H1 (cell line): Measurements from ENCODE around the gene CD47. TPM values are rescaled to one million over a fixed set of nuclear protein-coding genes. Genes with fewer than 3 reads are reported as not detected.

Experiments
- CTCF ChIA-PET: fragments of 300-600 bp; sonication (Branson Sonifier 250); formaldehyde crosslinking; loops from one replicate; lab custom pipeline; 2021; ENCODE audit not compliant: partially characterized antibody; lab: Charles Lee
- POLR2A ChIA-PET: fragments of 300-600 bp; sonication (Branson Sonifier 250); formaldehyde crosslinking; loops from one replicate; lab custom pipeline; 2021; ENCODE audit warnings: inconsistent platforms; ENCODE audit not compliant: partially characterized antibody; lab: Charles Lee
- DNase-seq, 2 experiments: peaks; one replicate each; pipeline versions ENCODE4 v3.0.0 to v3.0.0-alpha.2; 2010 to 2022; ENCODE audit warnings: low spot score in 2 of 2, low read depth in 1 of 2, mixed read lengths in 1 of 2
- FAIRE-seq: peaks from 2 replicates; lab custom pipeline; 2011; peaks lifted over from hg19 to GRCh38; lab: Jason Lieb, UNC
- H2AFZ ChIP-seq: 2 replicates; pipeline ENCODE4 v1.8.1; 2012; ENCODE audit warnings: low read length, inconsistent platforms
- H2AK5ac ChIP-seq: 2 replicates; pipeline ENCODE4 v1.6.1; 2013; ENCODE audit warnings: low read depth, low read length
- H2BK120ac ChIP-seq: replicated peaks from 2 replicates; pipeline ENCODE3; 2013; ENCODE audit warnings: low read depth, low read length, inconsistent platforms
- H2BK12ac ChIP-seq: 2 replicates; pipeline ENCODE4 v1.6.1; 2013; ENCODE audit warnings: low read depth, low read length
- H2BK15ac ChIP-seq: 2 replicates; pipeline ENCODE4 v1.6.1; 2013; ENCODE audit warnings: low read length
- H2BK20ac ChIP-seq: 2 replicates; pipeline ENCODE4 v1.6.1; 2013; ENCODE audit warnings: low read length
- H2BK5ac ChIP-seq: 2 replicates; pipeline ENCODE4 v1.6.1; 2013; ENCODE audit warnings: low read depth, low read length
- H3K14ac ChIP-seq: 2 replicates; pipeline ENCODE4 v1.6.1; 2013; ENCODE audit warnings: inconsistent platforms; ENCODE audit not compliant: insufficient read length
- H3K18ac ChIP-seq: 2 replicates; pipeline ENCODE4 v1.6.1; 2013; ENCODE audit warnings: low read length; ENCODE audit errors: extremely low read depth
- H3K23ac ChIP-seq: 2 replicates; pipeline ENCODE4 v1.6.1; 2013; ENCODE audit warnings: inconsistent platforms; ENCODE audit not compliant: insufficient read length
- H3K23me2 ChIP-seq: 2 replicates; pipeline ENCODE4 v1.6.1; 2013; ENCODE audit warnings: low read depth, low read length
- H3K27ac ChIP-seq: 2 replicates; pipeline ENCODE4 v1.6.1; 2011; ENCODE audit warnings: low read depth, low read length, inconsistent platforms
- H3K27me3 ChIP-seq, 4 experiments: replicated peaks in 1 of 4; 1 replicate in 1 of 4; 2 replicates in 3 of 4; pipeline versions ENCODE4 v1.6.1 to v1.8.1; 2011 to 2013; ENCODE audit warnings: low read length in 3 of 4, mild to moderate bottlenecking in 3 of 4, inconsistent platforms in 2 of 4, mixed read lengths in 2 of 4, moderate library complexity in 1 of 4; ENCODE audit not compliant: control insufficient read depth in 3 of 4, insufficient read depth in 3 of 4; ENCODE audit errors: extremely low read depth in 1 of 4
- H3K36me3 ChIP-seq, 4 experiments: 2 replicates each; pipeline versions ENCODE4 v1.6.1 to v1.8.1; 2011 to 2013; ENCODE audit warnings: mild to moderate bottlenecking in 4 of 4, low read length in 3 of 4, moderate library complexity in 2 of 4, control low read depth in 1 of 4, inconsistent platforms in 1 of 4; ENCODE audit not compliant: insufficient read depth in 4 of 4, control insufficient read depth in 2 of 4
- H3K4ac ChIP-seq: replicated peaks from 2 replicates; pipeline ENCODE3; 2013; ENCODE audit warnings: low read length, low read depth, mixed read lengths, inconsistent platforms; ENCODE audit not compliant: insufficient read length
- H3K4me1 ChIP-seq, 4 experiments: replicated peaks in 1 of 4; 1 replicate in 1 of 4; 2 replicates in 3 of 4; pipeline versions ENCODE4 v1.6.1 to v1.8.1; 2011 to 2013; ENCODE audit warnings: low read length in 3 of 4, inconsistent platforms in 2 of 4, mixed read lengths in 1 of 4; ENCODE audit not compliant: insufficient read depth in 4 of 4, control insufficient read depth in 3 of 4
- H3K4me2 ChIP-seq, 2 experiments: 2 replicates each; pipeline versions ENCODE4 v1.6.1 to v1.8.1; 2011 to 2013; ENCODE audit warnings: low read depth in 2 of 2, low read length in 2 of 2, control low read depth in 1 of 2, inconsistent platforms in 1 of 2, mild to moderate bottlenecking in 1 of 2; ENCODE audit not compliant: insufficient read depth in 1 of 2
- H3K4me3 ChIP-seq, 4 experiments: fragments of 200-600, 300-600 bp in 1 of 4; sonication (generic), shearing (Covaris generic), sonication (Bioruptor Twin) in 1 of 4; 2 replicates each; pipeline versions ENCODE4 v1.5.1 to v1.8.1; 2011 to 2016; ENCODE audit warnings: low read length in 4 of 4, low read depth in 3 of 4, control low read depth in 2 of 4, inconsistent platforms in 2 of 4, mild to moderate bottlenecking in 2 of 4, mixed read lengths in 1 of 4, moderate library complexity in 1 of 4; ENCODE audit not compliant: insufficient read depth in 2 of 4; ENCODE audit errors: extremely low read depth in 1 of 4
- H3K56ac ChIP-seq: replicated peaks from 2 replicates; pipeline ENCODE3; 2013; ENCODE audit warnings: low read depth, mild to moderate bottlenecking, mixed read lengths, low read length, inconsistent platforms; ENCODE audit not compliant: insufficient read length
- H3K79me1 ChIP-seq: 2 replicates; pipeline ENCODE4 v1.6.1; 2013; ENCODE audit warnings: low read depth, low read length, control low read depth
- H3K79me2 ChIP-seq, 2 experiments: 2 replicates each; pipeline versions ENCODE4 v1.6.1 to v1.8.1; 2012 to 2013; ENCODE audit warnings: low read length in 2 of 2, mild to moderate bottlenecking in 2 of 2, inconsistent platforms in 1 of 2; ENCODE audit not compliant: insufficient read depth in 2 of 2, control insufficient read depth in 1 of 2
- H3K9ac ChIP-seq, 4 experiments: replicated peaks in 1 of 4; 1 replicate in 1 of 4; 2 replicates in 3 of 4; pipeline versions ENCODE4 v1.6.1 to v1.8.1; 2011 to 2013; ENCODE audit warnings: low read depth in 3 of 4, low read length in 3 of 4, control low read depth in 2 of 4, mild to moderate bottlenecking in 2 of 4, moderate library complexity in 2 of 4, inconsistent platforms in 1 of 4; ENCODE audit errors: extremely low read depth in 1 of 4
- H3K9me3 ChIP-seq, 2 experiments: 2 replicates each; pipeline versions ENCODE4 v1.6.1 to v1.8.1; 2012 to 2013; ENCODE audit warnings: mild to moderate bottlenecking in 2 of 2, moderate library complexity in 2 of 2, control low read depth in 1 of 2, inconsistent platforms in 1 of 2, low read depth in 1 of 2, low read length in 1 of 2, mixed read lengths in 1 of 2; ENCODE audit not compliant: insufficient read depth in 2 of 2
- H4K20me1 ChIP-seq, 2 experiments: replicated peaks in 1 of 2; 2 replicates each; pipeline versions ENCODE3 to v1.8.1; 2011 to 2013; ENCODE audit warnings: inconsistent platforms in 2 of 2, low read length in 2 of 2, mild to moderate bottlenecking in 1 of 2; ENCODE audit not compliant: insufficient read depth in 2 of 2, control insufficient read depth in 1 of 2
- H4K5ac ChIP-seq: 2 replicates; pipeline ENCODE4 v1.6.1; 2013; ENCODE audit warnings: low read length, low read depth, mixed read lengths, inconsistent platforms; ENCODE audit not compliant: insufficient read length
- H4K8ac ChIP-seq: 2 replicates; pipeline ENCODE4 v1.8.0; 2013; ENCODE audit warnings: mild to moderate bottlenecking, moderate library complexity, low read length, inconsistent platforms; ENCODE audit not compliant: insufficient read depth; ENCODE audit errors: extremely low read depth
- H4K91ac ChIP-seq: replicated peaks from 2 replicates; pipeline ENCODE3; 2013; ENCODE audit warnings: low read length, mixed read lengths, inconsistent platforms; ENCODE audit not compliant: insufficient read length
- EZH2 ChIP-seq: fragments of 200-600 bp; sonication (generic); IDR thresholded peaks from 2 replicates; pipeline ENCODE4 v1.7.1; 2012; ENCODE audit warnings: low read depth, mild to moderate bottlenecking, moderate library complexity, low read length, inconsistent platforms; ENCODE audit not compliant: severe bottlenecking
- GTF2F1 ChIP-seq: IDR thresholded peaks from 2 replicates; pipeline ENCODE4 v1.6.1; 2012; ENCODE audit warnings: low read depth, low read length, improper control_type of control experiment, borderline replicate concordance
- JUN ChIP-seq: IDR thresholded peaks from 2 replicates; pipeline ENCODE4 v1.6.1; 2011; ENCODE audit warnings: low read depth, mild to moderate bottlenecking, improper control_type of control experiment, low read length
- PHF8 ChIP-seq: fragments of 200-600 bp; sonication (generic); conservative IDR thresholded peaks from 2 replicates; pipeline ENCODE4 v1.7.1; 2012; ENCODE audit warnings: low read depth, mild to moderate bottlenecking, inconsistent platforms, low read length, moderate library complexity
- POLR2A ChIP-seq, 2 experiments: IDR thresholded peaks; 1 replicate in 1 of 2; 2 replicates in 1 of 2; pipeline ENCODE4 v1.6.1; 2011; ENCODE audit warnings: low read depth in 2 of 2, low read length in 2 of 2, mild to moderate bottlenecking in 2 of 2; ENCODE audit errors: control extremely low read depth in 1 of 2
- RBBP5 ChIP-seq: IDR thresholded peaks from 2 replicates; pipeline ENCODE4 v1.7.1; 2012; ENCODE audit warnings: low read depth, mild to moderate bottlenecking, inconsistent platforms, low read length, moderate library complexity, borderline replicate concordance
- SIRT6 ChIP-seq: IDR thresholded peaks from one replicate; pipeline ENCODE4 v1.7.1; 2012; ENCODE audit warnings: low read length, inconsistent platforms
- SP2 ChIP-seq: IDR thresholded peaks from 2 replicates; pipeline ENCODE4 v1.6.1; 2012; ENCODE audit warnings: mild to moderate bottlenecking, low read length, inconsistent platforms
- WGBS, 2 experiments: shearing (Covaris generic) in 1 of 2; methylation state at CpG; one replicate each; pipeline versions ENCODE4 v1.1.6 to v1.1.7; 2013 to 2015; ENCODE audit warnings: low lambda C conversion rate in 2 of 2, mixed read lengths in 2 of 2, inconsistent platforms in 1 of 2, low coverage in 1 of 2, missing lambda C conversion rate in 1 of 2; ENCODE audit not compliant: insufficient replicate concordance in 2 of 2, insufficient coverage in 1 of 2, insufficient read length in 1 of 2; ENCODE audit errors: extremely low coverage in 1 of 2, missing lambda C conversion rate in 1 of 2; 5-methylcytosine and 5-hydroxymethylcytosine counted together
- polyA plus RNA-seq, 7 experiments: library from polyadenylated mRNA; depleted of rRNA in 3 of 7; stranded (reverse) in 5 of 7; unstranded in 2 of 7; fragments of >200 nt in 5 of 7; fragments of 200-250 nt in 2 of 7; gene quantifications; 1 replicate in 5 of 7; 2 replicates in 1 of 7; 4 replicates in 1 of 7; pipeline versions ENCODE4 v1.2.1 to v1.2.3, GENCODE V29; 2011 to 2013; ENCODE audit warnings: missing spikeins in 2 of 7, mixed read lengths in 2 of 7
- total RNA-seq: library from RNA; stranded (reverse); fragmentation: NEBNext Ultra II Directional; extraction: Animal tissue kit (Norgen Biotek cat#: 25700); gene quantifications from 2 replicates; pipeline ENCODE4 v1.2.1, GENCODE V29; 2021

The CD47 gene
- total and polyA plus RNA-seq, 2 of the 8 experiments (the other 6 are each of a cell fraction or from before 2014, with no cell fraction given), result 14.4 to 19.3 TPM

GRCh38 chr3:108100906-108101660 lies 10.3 kb upstream of the CD47 start:
- no peak for FAIRE-seq
- no peak overlapping the region for H2BK5ac ChIP-seq
- H3K56ac ChIP-seq, result no peak overlapping the region
- no peaks in the 10 kb centered on the region for H3K27me3 ChIP-seq
- no peak overlapping the region for H3K18ac ChIP-seq
- no peak overlapping the region for H2BK12ac ChIP-seq
- no peak overlapping the region for H2AK5ac ChIP-seq
- no peak overlapping the region for H3K14ac ChIP-seq
- no peak overlapping the region for H3K4ac ChIP-seq
- H3K23me2 ChIP-seq, result no peaks in the 10 kb centered on the region
- ChIA-PET CTCF (interaction anchor here (0.6 kb wide), 1 partner anchor 71 kb away, joined by 3 read pairs; no protein-coding TSS in a partner anchor), POLR2A (no interaction called here)
- H3K79me2 ChIP-seq, result no peaks in the 10 kb centered on the region
- H2BK120ac ChIP-seq, result no peak overlapping the region
- H3K27ac ChIP-seq, result no peak overlapping the region
- WGBS, 2 experiments, result 97% methylated on average over 4 of the region's 4 CpGs; no CpG with 5 or more reads in 1 of the 2 experiments
- peaks cover 0 to under 1% of the 10 kb centered on the region in 2 experiments for H4K20me1 ChIP-seq
- no peak overlapping the region for H2AFZ ChIP-seq
- peaks cover 0 to 5% (median 0%) of the 10 kb centered on the region in 4 experiments; a peak in 2 of 7 replicates for H3K4me1 ChIP-seq
- no peak overlapping the region for H2BK20ac ChIP-seq
- no peak overlapping the region for H3K9ac ChIP-seq
- no peak overlapping the region for H2BK15ac ChIP-seq
- H4K8ac ChIP-seq, result no peak overlapping the region
- no peak overlapping the region for H4K91ac ChIP-seq
- no peaks in the 10 kb centered on the region for H3K36me3 ChIP-seq
- H4K5ac ChIP-seq, result no peak overlapping the region
- no peak overlapping the region for H3K23ac ChIP-seq
- H3K79me1 ChIP-seq, result no peaks in the 10 kb centered on the region
- no peaks in the 10 kb centered on the region for H3K9me3 ChIP-seq
- DNase-seq, result no peak
- H3K4me2 ChIP-seq, result no peak overlapping the region
- no peak for TF ChIP-seq SIRT6
- no peak for TF ChIP-seq GTF2F1
- no peak for TF ChIP-seq SP2
- TF ChIP-seq PHF8, result no peak
- TF ChIP-seq POLR2A (IDR thresholded peaks at IDR 0.05; ENCODE audit: control extremely low read depth in 1 of 2, low read depth in 2 of 2, low read length in 2 of 2), result no peak
- no peak for TF ChIP-seq RBBP5
- no peak for TF ChIP-seq EZH2
- TF ChIP-seq JUN, result no peak
- TF ChIP-seq, all 59 proteins: peak for 0
- H3K4me3 ChIP-seq, result no peak overlapping the region
